Subcutaneous adipose tissue (tissue), 4 donors: Measurements from ENCODE around the gene PCDHGB6. TPM values are rescaled to one million over a fixed set of nuclear protein-coding genes. Genes with fewer than 3 reads are reported as not detected.
"Not testable (repeated sequence)": the region's sequence is repeated elsewhere in the genome, so short reads cannot be mapped to it uniquely, and the experiment has no call there.

Source experiments
- CTCF ChIP-seq: fragments of 450-650 bp; IDR thresholded peaks from one replicate; pipeline ENCODE4 v1.5.1; 2016; ENCODE audit warnings: low read depth, mild to moderate bottlenecking, control low read depth, antibody characterized with exemption, moderate library complexity
- total RNA-seq, 4 donors: library from RNA; depleted of rRNA; stranded (reverse); fragments of >200 nt; gene quantifications; one replicate each; pipeline ENCODE4 v1.1.0, GENCODE V29; 2016

PCDHGB6 gene
- total RNA-seq, 4 donors from 2014 or later: 4.6 to 7.7 (median 5.8) TPM

GRCh38 chr5:141384471-141385267 is 23.2 kb upstream of the PCDHGB6 start:
- TF ChIP-seq CTCF: no peak

GRCh38 chr5:141387557-141388311 is 20.1 kb upstream of the PCDHGB6 start, which contains the start of gene PCDHGB4:
Gene PCDHGB4, plus strand, starts transcription at chr5:141387698. Its CDS starts 187 bp downstream, at chr5:141387885.
- TF ChIP-seq CTCF: not testable (repeated sequence)

GRCh38 chr5:141388661-141389060 is 19.2 kb upstream of the PCDHGB6 start:
- no peak for TF ChIP-seq CTCF

GRCh38 chr5:141389153-141390042 is 18.4 kb upstream of the PCDHGB6 start:
- TF ChIP-seq CTCF: no peak

- TF ChIP-seq CTCF: no peak
Observed at GRCh38 chr5:141392429-141393198, 15.2 kb upstream of the PCDHGB6 start, which contains the start of gene PCDHGA8. Gene PCDHGA8, plus strand, starts transcription at chr5:141392633. Its CDS starts 181 bp downstream, at chr5:141392814.

DNA sequence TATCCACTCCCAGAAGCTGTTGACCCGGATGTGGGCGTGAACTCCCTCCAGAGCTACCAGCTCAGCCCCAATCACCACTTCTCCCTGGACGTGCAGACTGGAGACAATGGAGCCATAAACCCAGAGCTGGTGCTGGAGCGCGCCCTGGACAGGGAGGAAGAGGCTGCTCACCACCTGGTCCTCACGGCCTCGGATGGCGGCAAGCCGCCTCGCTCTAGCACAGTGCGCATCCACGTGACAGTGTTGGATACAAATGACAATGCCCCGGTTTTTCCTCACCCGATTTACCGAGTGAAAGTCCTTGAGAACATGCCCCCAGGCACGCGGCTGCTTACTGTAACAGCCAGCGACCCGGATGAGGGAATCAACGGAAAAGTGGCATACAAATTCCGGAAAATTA is 14.6 kb upstream of the PCDHGB6 start:
- TF ChIP-seq CTCF: no peak
